ENCODE data around the gene ZNF32.
"Not testable (repeated sequence)": the region's sequence is repeated elsewhere in the genome, so short reads cannot be mapped to it uniquely, and the experiment has no call there.

ZNF32 gene

DNA sequence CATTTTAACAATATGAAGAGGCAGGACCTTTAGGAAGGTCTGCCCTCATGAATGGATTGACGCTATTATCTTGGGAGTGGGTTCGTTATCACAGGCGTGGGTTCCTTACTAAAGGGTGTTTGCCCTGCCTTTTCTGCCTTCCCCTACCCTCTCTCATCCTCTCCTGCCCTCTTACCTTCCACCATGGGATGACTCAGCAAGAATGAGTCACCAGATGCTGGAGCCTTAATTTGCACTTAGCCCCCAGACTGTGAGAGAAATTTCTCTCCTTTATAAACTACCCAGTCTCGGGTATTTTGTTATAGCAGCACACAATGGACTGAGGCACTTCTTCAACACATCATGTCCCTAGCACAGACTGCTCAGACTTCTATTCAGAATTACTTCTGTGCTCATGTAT lies 31.4 kb upstream of the ZNF32 start:
- DNase-seq (ENCODE audit: low read depth) = no peak

DNA sequence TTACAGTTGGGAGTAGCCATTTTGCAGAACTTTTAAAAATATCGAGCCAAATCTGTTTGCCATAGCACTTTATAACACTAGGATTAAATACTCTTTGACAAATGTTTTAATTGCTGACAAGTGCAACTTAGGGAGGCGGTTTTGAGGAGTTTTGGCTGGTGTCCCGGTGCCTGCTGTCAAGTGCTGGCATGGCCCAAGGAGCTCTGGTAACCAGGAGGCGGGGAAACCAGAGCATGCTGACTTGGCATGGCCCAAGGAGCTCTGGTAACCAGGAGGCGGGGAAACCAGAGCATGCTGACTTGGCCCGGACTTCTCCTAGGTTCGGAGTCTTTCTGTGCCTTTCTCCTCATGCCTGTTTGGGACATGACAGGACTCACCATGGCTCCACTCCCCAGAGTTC lies 30.8 kb upstream of the ZNF32 start:
- no peak for DNase-seq (ENCODE audit: low read depth)

- no peak for DNase-seq (ENCODE audit: low read depth)
These were observed 30.0 kb upstream of the ZNF32 start for GRCh38 chr10:43678654-43679053.

DNA sequence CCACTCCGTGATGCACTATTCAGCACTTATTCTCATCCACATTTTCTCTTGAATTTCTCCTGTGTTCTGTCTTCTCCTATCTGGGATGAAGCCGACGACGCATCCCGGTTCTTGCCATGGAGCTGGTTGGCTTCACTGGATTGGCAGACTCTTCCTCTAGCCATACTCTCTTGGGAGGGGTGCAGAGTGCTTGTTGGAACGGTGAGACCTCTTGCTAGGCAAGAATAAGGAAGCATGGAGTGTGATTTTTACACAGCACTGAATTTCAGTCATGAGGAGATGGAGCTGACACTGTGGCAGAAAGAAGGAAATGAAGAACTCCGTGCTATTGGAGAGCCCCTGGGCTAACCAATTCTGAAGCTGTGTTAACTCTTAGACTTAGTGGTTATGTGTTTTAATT lies 28.2 kb upstream of the ZNF32 start:
- DNase-seq (ENCODE audit: low read depth) = no peak

DNA sequence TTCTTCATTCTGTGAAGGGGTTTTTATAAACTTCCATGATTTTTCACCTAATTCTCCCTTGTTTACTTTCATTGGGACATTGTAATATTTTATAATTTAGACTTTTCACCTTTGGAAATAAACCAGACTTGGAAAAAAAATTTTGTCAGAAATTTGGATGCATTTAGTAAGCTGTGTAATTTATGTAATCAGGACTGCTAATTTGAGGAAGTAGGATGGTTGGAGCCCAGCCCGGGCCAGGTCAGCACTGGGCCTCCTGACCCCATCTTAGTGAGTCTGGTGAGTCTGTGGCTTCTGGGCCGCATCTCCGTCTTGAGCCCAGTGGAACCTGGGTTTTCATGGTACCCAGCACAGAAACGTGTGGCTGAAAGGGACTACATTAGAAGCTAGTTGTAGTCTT lies 27.6 kb upstream of the ZNF32 start:
- DNase-seq (ENCODE audit: low read depth) = no peak

GRCh38 chr10:43674553-43675210 lies 26.0 kb upstream of the ZNF32 start:
- DNase-seq (ENCODE audit: low read depth) = no peak

- no peak for DNase-seq (ENCODE audit: low read depth)
These were observed 24.8 kb upstream of the ZNF32 start for GRCh38 chr10:43673471-43673870.

DNA sequence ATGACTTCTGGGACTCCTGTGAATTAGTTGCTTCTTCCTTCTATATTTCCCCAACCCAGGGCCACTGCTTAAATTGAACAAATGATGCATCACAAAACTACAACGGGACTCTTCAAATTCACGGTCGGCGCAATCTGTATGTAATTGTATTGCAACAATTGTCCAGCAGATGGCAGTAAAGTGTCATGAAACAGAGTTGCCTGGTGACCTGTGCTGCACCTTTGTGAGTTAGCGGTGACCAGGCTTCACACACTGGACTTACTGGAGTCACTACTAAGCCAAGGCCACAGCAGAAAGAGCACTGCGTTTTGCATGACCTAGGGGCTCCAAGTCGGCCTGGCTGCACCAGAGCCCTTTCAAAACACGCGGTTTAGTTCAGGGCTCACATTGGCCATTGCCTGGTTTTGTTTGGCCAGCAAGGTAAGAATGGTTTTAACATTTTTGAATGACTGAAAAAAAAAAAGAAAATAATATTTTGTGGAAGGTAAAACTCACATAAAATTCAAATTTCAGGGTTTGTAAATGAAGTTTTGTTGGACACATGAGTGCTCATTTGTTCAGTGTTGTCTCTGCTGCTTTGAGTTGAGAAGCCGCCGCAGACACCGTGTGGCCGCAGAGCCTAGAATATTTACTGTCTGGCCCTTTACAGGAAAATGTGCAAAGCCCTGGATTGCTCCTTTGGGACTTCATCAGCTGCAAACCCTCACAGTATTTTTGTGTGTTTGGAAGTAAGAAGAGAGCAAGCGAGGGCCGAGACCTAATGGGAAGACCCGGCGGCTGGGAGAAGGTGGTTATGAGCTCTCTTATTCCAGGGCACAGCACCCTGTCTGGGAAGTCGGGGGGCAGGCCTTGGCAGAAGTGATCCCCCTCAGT lies 23.2 kb upstream of the ZNF32 start:
- no peak for DNase-seq (ENCODE audit: low read depth)

DNA sequence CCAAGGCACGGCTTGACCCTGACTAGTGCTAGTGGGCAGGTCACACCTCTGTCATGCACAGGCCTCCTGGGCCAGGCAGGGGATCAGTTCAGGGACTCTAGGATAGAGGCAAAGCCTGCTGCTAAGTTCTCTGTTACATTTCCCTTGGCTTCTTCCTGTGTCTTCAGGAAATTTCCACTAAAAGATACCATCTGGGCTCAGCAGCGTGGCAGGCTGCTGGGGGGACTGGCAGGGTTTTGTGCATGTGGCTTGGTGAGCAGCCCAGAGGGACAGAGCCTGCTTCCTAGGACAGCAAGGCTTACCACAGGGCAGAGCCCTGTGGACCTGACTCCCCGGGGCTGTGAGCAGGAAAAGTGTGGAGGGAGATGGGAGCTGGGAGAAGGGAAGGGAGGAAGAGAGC lies 20.7 kb upstream of the ZNF32 start:
- no peak for DNase-seq (ENCODE audit: low read depth)

DNA sequence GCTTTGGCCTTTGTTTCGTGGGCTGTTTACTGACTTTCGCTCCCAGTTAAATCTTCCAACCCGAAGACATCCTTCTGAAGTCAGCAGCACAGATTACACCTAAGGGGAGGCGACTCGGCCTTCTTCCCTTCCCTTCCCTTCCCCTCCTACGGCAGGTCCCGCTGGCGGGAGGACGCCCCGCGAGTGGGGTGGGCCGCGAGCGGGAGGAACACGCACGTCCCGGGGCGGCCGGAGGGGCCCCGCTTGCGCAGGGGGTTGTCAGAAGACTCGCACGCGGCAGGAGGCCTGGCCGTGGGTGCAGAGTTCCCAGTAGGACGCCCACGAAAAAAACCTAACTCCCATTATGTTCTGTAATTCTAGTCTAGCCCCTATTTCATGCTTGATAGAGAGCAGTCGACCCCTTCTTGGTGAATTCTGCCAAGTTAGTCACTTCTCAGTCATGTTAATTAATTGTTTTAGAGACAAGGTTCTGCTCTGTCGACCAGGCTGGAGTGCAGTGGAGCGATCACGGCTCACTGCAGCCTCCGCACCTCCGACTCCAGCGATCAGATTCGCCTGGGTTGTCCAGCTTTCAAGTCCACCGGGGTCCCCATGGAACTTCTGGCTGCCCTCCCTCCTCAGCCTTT lies 19.2 kb upstream of the ZNF32 start:
- no peak for DNase-seq (ENCODE audit: low read depth)

- no peak for DNase-seq (ENCODE audit: low read depth)
These were observed 18.6 kb upstream of the ZNF32 start for GRCh38 chr10:43667317-43667731.

DNA sequence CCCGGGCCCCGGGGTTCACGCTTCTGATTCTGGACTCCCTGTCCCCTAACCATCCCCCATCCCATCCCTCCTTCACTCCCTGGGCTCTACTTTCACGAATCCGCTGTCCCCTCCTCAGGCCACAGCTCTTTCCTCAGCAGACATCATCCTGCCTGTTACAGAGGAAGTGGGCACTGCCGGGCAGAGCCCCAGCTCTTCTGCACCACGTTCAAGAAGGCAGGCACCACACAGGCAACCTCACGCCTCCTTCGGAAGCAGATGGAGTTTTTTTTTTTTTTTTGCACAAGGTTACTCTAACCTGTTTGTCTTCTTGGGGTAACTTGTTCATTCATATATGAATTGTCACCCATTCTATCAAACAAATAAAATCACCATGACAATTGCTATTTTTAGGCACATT lies 17.9 kb upstream of the ZNF32 start:
- DNase-seq (ENCODE audit: low read depth) = no peak

GRCh38 chr10:43665054-43665453 lies 16.4 kb upstream of the ZNF32 start:
- no peak for DNase-seq (ENCODE audit: low read depth)

DNA sequence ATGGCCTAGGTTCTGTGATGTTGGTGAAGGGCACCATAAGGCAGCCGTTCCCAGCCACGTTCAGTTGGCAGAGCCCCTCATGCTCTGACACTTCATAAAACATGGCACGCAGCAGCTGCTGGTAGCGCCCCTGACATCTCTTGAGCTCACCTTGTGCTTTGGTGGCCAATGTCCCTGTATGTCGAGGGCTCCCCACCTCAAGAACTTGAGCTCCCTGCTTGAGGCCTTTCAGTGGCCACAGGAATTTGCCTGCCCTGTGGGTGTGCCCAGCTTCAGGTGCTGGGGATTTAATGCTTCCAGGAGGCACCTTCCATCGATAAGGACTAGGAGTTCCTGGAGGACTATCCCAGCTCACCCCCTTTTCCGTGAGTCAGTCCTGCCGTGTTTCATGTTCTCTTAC lies 9.5 kb upstream of the ZNF32 start:
- DNase-seq (ENCODE audit: low read depth) = no peak

GRCh38 chr10:43655311-43655710 lies 6.6 kb upstream of the ZNF32 start:
- DNase-seq (ENCODE audit: low read depth) = no peak

DNA sequence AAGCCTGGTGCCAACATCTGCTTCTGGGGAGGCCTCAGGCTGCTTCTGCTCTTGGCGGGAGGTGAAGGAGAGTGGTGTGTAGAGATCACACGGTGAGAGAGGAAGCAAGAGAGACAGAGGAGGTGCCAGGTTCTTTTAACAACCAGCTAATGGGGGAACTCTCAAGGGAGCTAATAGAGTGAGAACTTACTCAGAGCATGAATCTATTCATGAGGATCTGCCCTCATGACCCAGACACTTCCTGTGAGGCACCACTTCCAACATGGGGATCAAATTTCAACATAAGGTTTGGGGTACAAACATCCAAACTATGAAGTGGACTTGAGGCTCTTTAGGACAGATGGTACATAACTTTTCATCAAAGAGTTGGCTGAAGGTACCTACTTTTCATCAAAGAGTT lies 5.1 kb upstream of the ZNF32 start:
- no peak for DNase-seq (ENCODE audit: low read depth)

DNA sequence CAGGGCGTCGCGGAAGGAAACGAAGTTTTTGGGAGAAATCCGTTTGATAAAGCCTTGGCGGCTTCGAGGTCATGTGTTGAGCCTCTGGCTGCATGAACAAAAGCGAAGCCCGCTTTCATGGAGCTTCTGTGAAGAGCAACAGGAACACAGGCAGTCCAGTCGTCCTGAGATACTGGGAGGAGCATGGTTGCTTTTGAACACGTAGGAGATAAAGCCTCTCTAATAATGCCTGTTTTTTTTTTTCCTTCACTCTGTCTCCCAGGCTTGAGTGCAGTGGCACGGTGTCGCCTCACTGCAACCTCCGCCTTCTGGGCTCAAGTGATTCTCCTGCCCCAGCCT lies 473 bp upstream of the ZNF32 start:
- no peak for DNase-seq (ENCODE audit: low read depth)

DNA sequence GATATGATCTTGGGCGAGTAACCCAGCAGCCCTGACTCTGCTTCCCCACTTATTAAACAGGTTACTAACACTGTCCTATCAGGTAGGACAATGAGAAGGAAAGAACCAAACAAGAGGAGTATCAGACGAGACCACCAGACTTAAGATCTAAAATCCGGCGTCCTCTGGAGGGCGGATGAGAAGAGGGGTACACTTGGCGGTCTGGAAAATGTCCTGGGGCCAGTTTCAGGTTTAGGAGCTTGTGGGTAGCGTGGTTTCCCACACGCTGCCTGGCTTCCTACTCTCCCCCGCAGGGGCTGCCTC lies 635 bp downstream of the ZNF32 start:
- DNase-seq (ENCODE audit: low read depth) = no peak

DNA sequence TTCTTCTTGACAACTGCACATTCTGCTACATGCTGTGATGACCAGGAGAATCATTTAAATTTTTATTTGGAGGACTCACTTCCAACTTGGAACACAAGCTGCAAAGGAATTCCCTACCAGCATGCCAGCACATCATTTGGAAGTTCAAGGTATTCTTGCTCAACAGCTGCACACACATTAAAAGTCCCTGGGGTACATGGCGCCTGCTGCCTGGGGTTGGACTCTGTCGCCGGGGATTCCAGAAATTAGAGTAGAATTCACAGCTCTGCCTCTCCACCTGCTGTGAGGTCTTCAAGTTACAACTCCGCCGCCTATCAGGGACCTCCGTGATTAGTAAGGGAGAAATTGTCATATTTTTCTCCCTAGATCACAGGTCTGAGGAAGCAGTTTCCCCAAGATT lies 1.1 kb downstream of the ZNF32 start:
- no peak for DNase-seq (ENCODE audit: low read depth)

DNA sequence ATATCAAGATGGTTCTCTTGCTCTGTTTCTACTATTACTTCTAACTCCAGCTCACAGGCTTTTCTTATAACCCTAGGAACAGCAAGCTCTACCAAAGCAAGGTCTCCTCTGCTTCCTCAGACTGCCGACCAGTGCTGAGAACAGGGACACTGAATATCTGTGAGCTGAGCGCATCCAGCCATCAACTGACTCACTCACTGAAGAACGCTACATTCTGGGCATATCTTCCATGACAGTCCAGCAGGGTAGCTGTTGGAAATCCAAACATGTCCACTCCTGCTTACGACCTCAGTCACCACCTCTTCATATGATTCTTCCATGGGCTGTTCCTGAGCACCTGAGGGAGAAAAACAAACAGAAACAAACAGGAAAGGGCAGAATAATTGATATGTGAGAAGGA lies 2.8 kb downstream of the ZNF32 start:
- DNase-seq (ENCODE audit: low read depth) = no peak

- no peak for DNase-seq (ENCODE audit: low read depth)
These were observed 4.4 kb downstream of the ZNF32 start for GRCh38 chr10:43644252-43644651.

- no peak for DNase-seq (ENCODE audit: low read depth)
These were observed 8.1 kb downstream of the ZNF32 start for GRCh38 chr10:43640603-43641002.

DNA sequence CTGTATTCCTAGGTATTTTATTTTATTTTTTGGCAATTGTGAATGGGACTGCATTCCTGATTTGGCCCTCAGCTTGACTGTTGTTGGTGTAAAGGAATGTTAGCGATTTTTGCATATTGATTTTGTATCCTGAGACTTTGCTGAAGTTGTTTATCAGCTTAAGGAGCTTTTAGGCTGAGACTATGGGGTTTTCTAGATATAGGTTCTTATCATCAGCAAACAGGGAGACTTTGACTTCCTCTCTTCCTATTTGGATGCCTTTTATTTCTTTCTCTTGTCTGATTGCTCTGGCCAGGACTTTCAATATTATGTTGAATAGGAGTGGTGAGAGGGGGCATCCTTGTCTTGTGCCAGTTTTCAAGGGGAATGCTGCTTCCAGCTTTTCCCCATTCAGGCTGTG lies 12.9 kb downstream of the ZNF32 start:
- not testable (repeated sequence) for DNase-seq (ENCODE audit: low read depth)

- no peak for DNase-seq (ENCODE audit: low read depth)
These were observed 19.7 kb downstream of the ZNF32 start for GRCh38 chr10:43628956-43629355.
